ENCODE measurements around the gene PDE9A. TPM values are rescaled to one million over a fixed set of nuclear protein-coding genes. Genes with fewer than 3 reads are reported as not detected.

Gene PDE9A
- polyA plus RNA-seq, 2 of the 4 experiments (the other 2 are of a cell fraction): 1.3 to 3.1 TPM

DNA sequence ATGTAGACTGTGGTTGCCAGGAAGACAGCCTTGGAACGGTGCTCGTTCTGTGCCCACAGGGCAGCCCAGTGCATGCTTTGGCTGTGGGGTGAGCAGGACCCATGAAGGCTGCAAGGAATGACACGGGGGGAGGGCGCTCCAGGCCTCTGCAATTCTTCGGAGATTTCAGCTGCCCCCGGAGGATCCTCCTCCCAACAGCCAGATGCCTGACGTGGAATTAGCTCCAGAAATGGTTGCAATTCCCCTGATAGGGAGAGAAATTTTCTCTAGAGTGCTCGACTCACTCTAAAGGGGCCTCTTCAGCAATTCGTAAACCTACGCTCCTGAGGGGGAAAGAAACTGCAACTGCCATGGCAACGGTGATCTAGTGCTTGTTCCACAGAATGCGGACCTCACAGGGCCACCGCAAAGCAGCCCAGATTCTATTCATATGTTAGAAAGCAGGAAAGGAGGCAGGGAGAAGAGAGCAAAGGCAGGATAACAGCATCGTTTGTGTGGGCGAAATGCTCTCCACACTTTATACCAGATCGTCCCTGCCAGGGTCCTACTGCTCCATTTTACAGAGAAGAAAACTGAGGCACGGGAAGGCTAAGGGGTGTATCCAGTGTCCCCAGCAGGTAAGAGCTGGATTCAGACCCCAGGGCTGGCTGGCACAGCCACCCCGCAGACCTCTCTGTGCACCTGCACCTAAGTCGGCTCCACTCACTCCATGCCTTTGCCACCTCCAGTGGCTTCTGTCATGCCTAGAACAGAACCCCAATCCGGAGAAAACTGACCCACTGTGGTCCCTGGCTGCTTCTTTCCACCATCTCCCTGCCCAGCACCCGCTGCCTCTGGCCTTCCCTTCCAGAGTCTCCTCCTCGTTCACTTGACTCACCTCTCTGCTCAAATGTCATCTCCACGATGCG is 11.9 kb upstream of the PDE9A start:
- POLR2A ChIA-PET: no interaction called here
- ATAC-seq: no peak
- TF ChIP-seq, protein P1, sequence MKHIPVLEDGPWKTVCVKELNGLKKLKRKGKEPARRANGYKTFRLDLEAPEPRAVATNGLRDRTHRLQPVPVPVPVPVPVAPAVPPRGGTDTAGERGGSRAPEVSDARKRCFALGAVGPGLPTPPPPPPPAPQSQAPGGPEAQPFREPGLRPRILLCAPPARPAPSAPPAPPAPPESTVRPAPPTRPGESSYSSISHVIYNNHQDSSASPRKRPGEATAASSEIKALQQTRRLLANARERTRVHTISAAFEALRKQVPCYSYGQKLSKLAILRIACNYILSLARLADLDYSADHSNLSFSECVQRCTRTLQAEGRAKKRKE (CRISPR knock-in tag; IDR thresholded peaks at IDR 0.05; ENCODE audit: low read depth): no peak
- TF ChIP-seq RAD21 (conservative IDR thresholded peaks at IDR 0.05 in 1 of 2, IDR thresholded peaks at IDR 0.05 in 1 of 2) (no peak), ZSCAN20 (CRISPR knock-in tag; IDR thresholded peaks at IDR 0.05) (no peak), EHF (CRISPR knock-in tag; IDR thresholded peaks at IDR 0.05) (no peak), NPAS2 (CRISPR knock-in tag; IDR thresholded peaks at IDR 0.05; ENCODE audit: borderline replicate concordance) (no peak), JUN (IDR thresholded peaks at IDR 0.05) (no peak)
- TF ChIP-seq, protein P2, sequence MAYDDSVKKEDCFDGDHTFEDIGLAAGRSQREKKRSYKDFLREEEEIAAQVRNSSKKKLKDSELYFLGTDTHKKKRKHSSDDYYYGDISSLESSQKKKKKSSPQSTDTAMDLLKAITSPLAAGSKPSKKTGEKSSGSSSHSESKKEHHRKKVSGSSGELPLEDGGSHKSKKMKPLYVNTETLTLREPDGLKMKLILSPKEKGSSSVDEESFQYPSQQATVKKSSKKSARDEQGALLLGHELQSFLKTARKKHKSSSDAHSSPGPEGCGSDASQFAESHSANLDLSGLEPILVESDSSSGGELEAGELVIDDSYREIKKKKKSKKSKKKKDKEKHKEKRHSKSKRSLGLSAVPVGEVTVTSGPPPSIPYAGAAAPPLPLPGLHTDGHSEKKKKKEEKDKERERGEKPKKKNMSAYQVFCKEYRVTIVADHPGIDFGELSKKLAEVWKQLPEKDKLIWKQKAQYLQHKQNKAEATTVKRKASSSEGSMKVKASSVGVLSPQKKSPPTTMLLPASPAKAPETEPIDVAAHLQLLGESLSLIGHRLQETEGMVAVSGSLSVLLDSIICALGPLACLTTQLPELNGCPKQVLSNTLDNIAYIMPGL (CRISPR knock-in tag; IDR thresholded peaks at IDR 0.05; ENCODE audit: borderline replicate concordance): no peak
- TF ChIP-seq, protein P3, sequence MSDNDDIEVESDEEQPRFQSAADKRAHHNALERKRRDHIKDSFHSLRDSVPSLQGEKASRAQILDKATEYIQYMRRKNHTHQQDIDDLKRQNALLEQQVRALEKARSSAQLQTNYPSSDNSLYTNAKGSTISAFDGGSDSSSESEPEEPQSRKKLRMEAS (IDR thresholded peaks at IDR 0.05): no peak
- TF ChIP-seq, protein P4, sequence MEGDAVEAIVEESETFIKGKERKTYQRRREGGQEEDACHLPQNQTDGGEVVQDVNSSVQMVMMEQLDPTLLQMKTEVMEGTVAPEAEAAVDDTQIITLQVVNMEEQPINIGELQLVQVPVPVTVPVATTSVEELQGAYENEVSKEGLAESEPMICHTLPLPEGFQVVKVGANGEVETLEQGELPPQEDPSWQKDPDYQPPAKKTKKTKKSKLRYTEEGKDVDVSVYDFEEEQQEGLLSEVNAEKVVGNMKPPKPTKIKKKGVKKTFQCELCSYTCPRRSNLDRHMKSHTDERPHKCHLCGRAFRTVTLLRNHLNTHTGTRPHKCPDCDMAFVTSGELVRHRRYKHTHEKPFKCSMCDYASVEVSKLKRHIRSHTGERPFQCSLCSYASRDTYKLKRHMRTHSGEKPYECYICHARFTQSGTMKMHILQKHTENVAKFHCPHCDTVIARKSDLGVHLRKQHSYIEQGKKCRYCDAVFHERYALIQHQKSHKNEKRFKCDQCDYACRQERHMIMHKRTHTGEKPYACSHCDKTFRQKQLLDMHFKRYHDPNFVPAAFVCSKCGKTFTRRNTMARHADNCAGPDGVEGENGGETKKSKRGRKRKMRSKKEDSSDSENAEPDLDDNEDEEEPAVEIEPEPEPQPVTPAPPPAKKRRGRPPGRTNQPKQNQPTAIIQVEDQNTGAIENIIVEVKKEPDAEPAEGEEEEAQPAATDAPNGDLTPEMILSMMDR (IDR thresholded peaks at IDR 0.05): no peak
- CTCF ChIA-PET: interaction anchor here (0.6 to 1.2 kb wide), 2 partner anchors 12 to 32 kb away, joined by 3 to 4 read pairs; partner anchors contain the start of gene PDE9A
- Histone ChIP-seq H3K4me2 (no peak overlapping the region), H3K27ac (no peak overlapping the region), H3K4me1 (no peaks in the 10 kb centered on the region), H3K9me3 (no peaks in the 10 kb centered on the region), H3K4me3 (no peak overlapping the region)
- no peak for FAIRE-seq
- WGBS (ENCODE audit: missing lambda C conversion rate): 52% methylated on average over 20 of the region's 24 CpGs
- no peak for DNase-seq (ENCODE audit: low read depth in 1 of 2, low spot score in 1 of 2)

DNA sequence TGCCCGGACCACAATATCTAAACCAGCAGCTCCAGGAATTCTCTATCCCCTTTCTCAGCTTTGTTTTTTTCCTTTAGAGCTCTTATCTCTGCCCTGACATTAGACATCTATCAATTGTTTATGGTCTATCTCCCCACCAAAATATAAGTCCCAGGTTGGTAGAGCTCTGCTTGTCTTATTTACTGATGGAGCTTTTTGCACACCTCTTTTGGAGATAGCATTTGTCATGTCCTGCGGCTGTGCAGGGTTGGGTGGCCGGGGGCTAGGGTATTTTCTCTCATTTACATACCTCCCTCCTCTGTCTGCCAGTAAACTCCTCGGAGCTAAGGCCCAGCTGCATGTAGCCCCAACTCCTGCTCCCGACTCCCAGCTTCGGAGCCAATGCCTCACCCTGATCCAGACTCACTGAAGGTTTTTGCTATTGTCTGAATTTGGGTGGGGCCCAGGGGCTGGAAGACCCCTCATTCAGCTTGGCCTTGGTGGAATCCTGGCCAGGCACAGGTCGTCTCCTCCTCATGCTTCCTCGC is 11.1 kb upstream of the PDE9A start:
- no peak for FAIRE-seq
- ChIA-PET POLR2A (no interaction called here), CTCF (no interaction called here)
- DNase-seq (ENCODE audit: low read depth in 1 of 2, low spot score in 1 of 2): no peak
- no peak for ATAC-seq
- Histone ChIP-seq H3K4me2 (no peak overlapping the region), H3K27ac (no peak overlapping the region), H3K9me3 (no peaks in the 10 kb centered on the region), H3K4me3 (no peak overlapping the region), H3K4me1 (no peaks in the 10 kb centered on the region)
- WGBS (ENCODE audit: missing lambda C conversion rate): 42% methylated on average over 7 of the region's 8 CpGs
- TF ChIP-seq CBX2 (IDR thresholded peaks at IDR 0.05; ENCODE audit: borderline replicate concordance, low read depth) (no peak), KDM5A (IDR thresholded peaks at IDR 0.05) (no peak), ESRRA (IDR thresholded peaks at IDR 0.05; ENCODE audit: borderline replicate concordance, low read length) (no peak), MAZ (IDR thresholded peaks at IDR 0.05; ENCODE audit: borderline replicate concordance, low read depth, low read length) (no peak), HDAC2 (IDR thresholded peaks at IDR 0.05) (no peak), ZNF302 (CRISPR knock-in tag; IDR thresholded peaks at IDR 0.05) (no peak), KDM1A (IDR thresholded peaks at IDR 0.05; ENCODE audit: low read depth) (no peak)
- TF ChIP-seq, protein P5, sequence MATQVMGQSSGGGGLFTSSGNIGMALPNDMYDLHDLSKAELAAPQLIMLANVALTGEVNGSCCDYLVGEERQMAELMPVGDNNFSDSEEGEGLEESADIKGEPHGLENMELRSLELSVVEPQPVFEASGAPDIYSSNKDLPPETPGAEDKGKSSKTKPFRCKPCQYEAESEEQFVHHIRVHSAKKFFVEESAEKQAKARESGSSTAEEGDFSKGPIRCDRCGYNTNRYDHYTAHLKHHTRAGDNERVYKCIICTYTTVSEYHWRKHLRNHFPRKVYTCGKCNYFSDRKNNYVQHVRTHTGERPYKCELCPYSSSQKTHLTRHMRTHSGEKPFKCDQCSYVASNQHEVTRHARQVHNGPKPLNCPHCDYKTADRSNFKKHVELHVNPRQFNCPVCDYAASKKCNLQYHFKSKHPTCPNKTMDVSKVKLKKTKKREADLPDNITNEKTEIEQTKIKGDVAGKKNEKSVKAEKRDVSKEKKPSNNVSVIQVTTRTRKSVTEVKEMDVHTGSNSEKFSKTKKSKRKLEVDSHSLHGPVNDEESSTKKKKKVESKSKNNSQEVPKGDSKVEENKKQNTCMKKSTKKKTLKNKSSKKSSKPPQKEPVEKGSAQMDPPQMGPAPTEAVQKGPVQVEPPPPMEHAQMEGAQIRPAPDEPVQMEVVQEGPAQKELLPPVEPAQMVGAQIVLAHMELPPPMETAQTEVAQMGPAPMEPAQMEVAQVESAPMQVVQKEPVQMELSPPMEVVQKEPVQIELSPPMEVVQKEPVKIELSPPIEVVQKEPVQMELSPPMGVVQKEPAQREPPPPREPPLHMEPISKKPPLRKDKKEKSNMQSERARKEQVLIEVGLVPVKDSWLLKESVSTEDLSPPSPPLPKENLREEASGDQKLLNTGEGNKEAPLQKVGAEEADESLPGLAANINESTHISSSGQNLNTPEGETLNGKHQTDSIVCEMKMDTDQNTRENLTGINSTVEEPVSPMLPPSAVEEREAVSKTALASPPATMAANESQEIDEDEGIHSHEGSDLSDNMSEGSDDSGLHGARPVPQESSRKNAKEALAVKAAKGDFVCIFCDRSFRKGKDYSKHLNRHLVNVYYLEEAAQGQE (IDR thresholded peaks at IDR 0.05): no peak

Data from A549 (cell line).